Calu3 (cell line): ENCODE measurements around the gene PRG3. TPM values are rescaled to one million over a fixed set of nuclear protein-coding genes. Genes with fewer than 3 reads are reported as not detected.
"Not testable (repeated sequence)": the region's sequence is repeated elsewhere in the genome, so short reads cannot be mapped to it uniquely, and the experiment has no call there.

ENCODE experiments used
- BruUV-seq: library from RNA; stranded (reverse); fragments of 400-500 nt; replicated peaks from 2 replicates; lab custom pipeline; 2021; lab: Mats Ljungman, UMichigan
- CTCF ChIA-PET: fragments of 300-600 bp; sonication (Branson Sonifier 250); formaldehyde crosslinking; loops from one replicate; lab custom pipeline; 2022; ENCODE audit warnings: antibody characterized with exemption; lab: Charles Lee
- DNase-seq: peaks from one replicate; pipeline ENCODE4 v3.0.0; 2022
- H3K27ac Mint-ChIP-seq: one replicate; pipeline ENCODE4 v1.8.0; 2022; ENCODE audit warnings: mixed read lengths; ENCODE audit not compliant: unreplicated experiment
- H3K27me3 Mint-ChIP-seq: one replicate; pipeline ENCODE4 v1.8.0; 2022; ENCODE audit warnings: mixed read lengths; ENCODE audit not compliant: unreplicated experiment
- H3K36me3 Mint-ChIP-seq: one replicate; pipeline ENCODE4 v1.8.0; 2022; ENCODE audit warnings: mild to moderate bottlenecking, moderate library complexity, mixed read lengths; ENCODE audit not compliant: insufficient read depth, unreplicated experiment
- H3K4me1 Mint-ChIP-seq: one replicate; pipeline ENCODE4 v1.8.0; 2022; ENCODE audit warnings: mild to moderate bottlenecking, low read depth, mixed read lengths; ENCODE audit not compliant: unreplicated experiment
- H3K4me3 Mint-ChIP-seq: one replicate; pipeline ENCODE4 v1.8.0; 2022; ENCODE audit warnings: mild to moderate bottlenecking, low read depth, moderate library complexity, mixed read lengths; ENCODE audit not compliant: unreplicated experiment
- H3K9me3 Mint-ChIP-seq: one replicate; pipeline ENCODE4 v1.8.0; 2022; ENCODE audit warnings: low read depth, mixed read lengths; ENCODE audit not compliant: unreplicated experiment
- intact Hi-C: fragments of 100-400 bp; cut with micrococcal nuclease; formaldehyde crosslinking; loops from one replicate; pipeline ENCODE4 v1.10.0; 2022; ENCODE audit not compliant: unreplicated experiment
- total RNA-seq: library from RNA; stranded (reverse); gene quantifications from 2 replicates; pipeline ENCODE4 v1.2.3, GENCODE V29; 2022
- TF ChIP-seq, protein P1 (sequence below): fragments of 200-600 bp; IDR thresholded peaks from one replicate; pipeline ENCODE4 v1.8.0; 2022; ENCODE audit warnings: antibody characterized with exemption; ENCODE audit not compliant: unreplicated experiment

The PRG3 gene
- total RNA-seq, 1 experiment from 2014 or later = not detected

DNA sequence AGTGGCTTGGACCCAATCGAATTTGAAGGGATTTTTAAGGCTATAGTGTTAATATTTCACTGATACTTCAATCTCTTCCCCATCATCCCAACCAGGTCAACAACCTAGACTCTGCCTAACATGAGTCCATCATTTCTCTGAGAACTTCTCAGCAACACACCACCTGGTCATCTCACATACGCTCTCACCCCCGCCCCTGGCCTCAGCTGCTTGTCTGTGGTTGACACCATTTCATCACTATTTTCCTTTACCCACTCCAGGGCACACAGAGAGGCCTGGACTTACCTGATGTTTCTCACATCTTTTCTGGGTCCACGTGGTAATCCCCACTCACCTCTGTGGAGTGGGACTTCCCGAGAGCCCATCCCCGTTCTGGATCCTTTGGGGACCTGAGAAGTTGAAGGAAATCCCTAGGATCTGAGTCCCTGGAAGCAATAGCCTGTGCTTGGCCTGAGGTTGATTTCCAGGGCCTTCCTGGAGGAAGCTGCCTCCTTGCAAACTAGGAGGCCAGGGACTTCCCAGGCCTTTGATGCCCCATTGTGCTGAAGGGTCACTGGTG, 39.6 kb downstream of the PRG3 start:
- no TSS peak for BruUV-seq
- Mint-ChIP-seq H3K27me3 (peaks cover 22% of the 10 kb centered on the region), H3K4me3 (no peak overlapping the region), H3K36me3 (no peaks in the 10 kb centered on the region), H3K4me1 (no peaks in the 10 kb centered on the region), H3K9me3 (no peaks in the 10 kb centered on the region), H3K27ac (no peak overlapping the region)
- CTCF ChIA-PET = no interaction called here
- TF ChIP-seq, protein P1, sequence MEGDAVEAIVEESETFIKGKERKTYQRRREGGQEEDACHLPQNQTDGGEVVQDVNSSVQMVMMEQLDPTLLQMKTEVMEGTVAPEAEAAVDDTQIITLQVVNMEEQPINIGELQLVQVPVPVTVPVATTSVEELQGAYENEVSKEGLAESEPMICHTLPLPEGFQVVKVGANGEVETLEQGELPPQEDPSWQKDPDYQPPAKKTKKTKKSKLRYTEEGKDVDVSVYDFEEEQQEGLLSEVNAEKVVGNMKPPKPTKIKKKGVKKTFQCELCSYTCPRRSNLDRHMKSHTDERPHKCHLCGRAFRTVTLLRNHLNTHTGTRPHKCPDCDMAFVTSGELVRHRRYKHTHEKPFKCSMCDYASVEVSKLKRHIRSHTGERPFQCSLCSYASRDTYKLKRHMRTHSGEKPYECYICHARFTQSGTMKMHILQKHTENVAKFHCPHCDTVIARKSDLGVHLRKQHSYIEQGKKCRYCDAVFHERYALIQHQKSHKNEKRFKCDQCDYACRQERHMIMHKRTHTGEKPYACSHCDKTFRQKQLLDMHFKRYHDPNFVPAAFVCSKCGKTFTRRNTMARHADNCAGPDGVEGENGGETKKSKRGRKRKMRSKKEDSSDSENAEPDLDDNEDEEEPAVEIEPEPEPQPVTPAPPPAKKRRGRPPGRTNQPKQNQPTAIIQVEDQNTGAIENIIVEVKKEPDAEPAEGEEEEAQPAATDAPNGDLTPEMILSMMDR = no peak
- intact Hi-C loops = no loop called here
- DNase-seq = no peak

DNA sequence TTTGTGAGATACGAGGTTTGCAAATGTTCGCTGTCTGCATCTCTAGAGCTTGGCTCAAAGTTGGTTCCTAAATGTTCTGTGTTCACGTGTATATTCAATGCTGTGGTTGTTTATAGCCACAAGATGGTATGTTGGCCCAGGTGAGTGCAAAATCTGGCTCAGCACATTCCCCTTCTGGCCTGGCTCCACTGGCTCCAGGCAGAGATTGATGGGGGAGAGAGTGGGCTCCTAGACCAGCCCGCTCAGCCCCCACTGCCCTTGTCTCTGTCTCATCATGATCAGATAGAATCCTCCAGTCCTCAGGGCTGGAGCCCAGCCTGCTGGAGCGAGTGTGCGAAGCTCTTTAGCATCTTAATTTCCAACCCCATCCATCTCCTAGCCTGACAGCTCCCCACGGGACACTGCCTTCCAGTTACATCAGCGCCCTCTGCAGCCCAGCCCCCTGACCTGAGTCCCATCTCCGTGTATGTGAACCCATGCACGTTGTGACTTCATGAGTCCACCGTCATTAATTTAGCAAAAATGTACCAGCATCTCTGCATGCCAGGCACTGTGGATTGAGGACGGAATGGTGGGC, 40.8 kb downstream of the PRG3 start:
- Mint-ChIP-seq H3K27ac (no peak overlapping the region), H3K4me3 (no peak overlapping the region), H3K4me1 (peaks cover 9% of the 10 kb centered on the region), H3K9me3 (no peaks in the 10 kb centered on the region), H3K27me3 (peaks cover 22% of the 10 kb centered on the region), H3K36me3 (peaks cover 11% of the 10 kb centered on the region)
- BruUV-seq = no TSS peak
- intact Hi-C loops = no loop called here
- TF ChIP-seq, protein P1 = no peak
- CTCF ChIA-PET = no interaction called here
- no peak for DNase-seq

DNA sequence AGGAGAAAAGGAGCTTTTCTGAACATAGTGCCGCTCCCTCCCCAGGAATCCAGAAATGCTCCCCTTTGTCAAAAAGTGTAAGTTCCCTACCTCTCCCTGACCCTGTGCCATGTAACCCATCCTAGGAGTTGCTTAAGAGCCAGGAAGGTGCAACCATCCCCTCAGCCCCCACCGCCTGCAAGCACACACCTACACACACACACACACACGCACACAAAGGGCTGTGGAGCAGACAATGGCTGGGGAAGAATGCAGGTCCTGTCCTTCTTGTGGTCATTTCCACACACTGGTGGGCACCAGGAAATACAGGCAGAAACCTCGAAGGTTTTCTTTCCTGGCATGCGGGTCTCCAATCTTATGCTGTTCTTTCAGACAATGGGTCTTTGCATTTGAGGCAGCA, 41.6 kb downstream of the PRG3 start:
- H3K36me3 Mint-ChIP-seq = peaks cover 19% of the 10 kb centered on the region
- no peak for DNase-seq
- TF ChIP-seq, protein P1 = no peak
- intact Hi-C loops = no loop called here
- no peak overlapping the region for H3K4me3 Mint-ChIP-seq
- no peaks in the 10 kb centered on the region for H3K9me3 Mint-ChIP-seq
- no peak overlapping the region for H3K27ac Mint-ChIP-seq
- CTCF ChIA-PET = no interaction called here
- no TSS peak for BruUV-seq
- H3K4me1 Mint-ChIP-seq = peaks cover 17% of the 10 kb centered on the region
- H3K27me3 Mint-ChIP-seq = peaks cover 22% of the 10 kb centered on the region

DNA sequence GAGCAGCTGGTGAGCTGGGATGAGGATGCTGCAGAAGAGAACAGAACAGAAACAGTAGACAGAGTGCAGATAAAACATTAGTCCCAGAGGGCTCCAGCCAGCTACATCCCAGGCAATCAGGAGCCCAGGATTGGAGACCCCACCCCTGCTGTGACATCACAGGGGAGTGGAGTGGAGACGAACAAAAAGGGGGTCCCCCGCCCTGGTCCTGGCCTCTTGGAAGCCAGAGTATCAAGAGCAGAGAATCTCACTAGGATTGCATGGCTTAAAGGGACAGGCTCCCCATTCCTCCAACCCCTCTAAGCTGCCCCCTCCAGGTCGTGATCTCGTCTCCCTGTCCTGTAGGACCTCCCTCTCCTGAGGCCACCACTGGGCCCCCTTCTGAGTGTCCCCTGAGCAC, 42.8 kb downstream of the PRG3 start, which contains the start of gene P2RX3:
Gene P2RX3 (plus strand): TSS at position 211 of the 400 bp plus-strand sequence. CDS start 199 bp downstream, outside the sequence.
- DNase-seq = no peak
- peaks cover 22% of the 10 kb centered on the region for H3K27me3 Mint-ChIP-seq
- H3K4me1 Mint-ChIP-seq = peaks cover 29% of the 10 kb centered on the region
- intact Hi-C loops = no loop called here
- no peaks in the 10 kb centered on the region for H3K9me3 Mint-ChIP-seq
- peaks cover 28% of the 10 kb centered on the region for H3K36me3 Mint-ChIP-seq
- no peak within 1 kb of the TSS for H3K27ac Mint-ChIP-seq
- TF ChIP-seq, protein P1 = no peak
- CTCF ChIA-PET = no interaction called here
- no peak within 1 kb of the TSS for H3K4me3 Mint-ChIP-seq
- BruUV-seq = no TSS peak

DNA sequence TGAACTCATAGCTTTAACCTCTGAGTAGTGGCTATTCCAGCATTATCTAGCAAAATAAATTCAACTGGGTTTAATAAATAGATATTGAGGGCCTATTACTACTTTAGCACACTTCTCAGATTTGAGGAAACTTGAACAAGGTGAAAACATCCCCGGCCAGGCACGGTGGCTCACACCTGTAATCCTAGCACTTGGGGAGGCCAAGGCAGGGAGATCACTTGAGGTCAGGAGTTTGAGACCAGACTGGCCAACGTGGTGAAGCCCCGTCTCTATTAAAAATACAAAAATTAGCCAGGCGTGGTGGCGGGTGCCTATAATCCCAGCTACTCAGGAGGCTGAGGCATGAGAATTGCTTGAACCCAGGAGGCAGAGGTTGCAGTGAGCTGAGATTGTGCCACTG, 44.1 kb downstream of the PRG3 start:
- H3K4me3 Mint-ChIP-seq, intact Hi-C loops, H3K9me3 Mint-ChIP-seq, BruUV-seq, DNase-seq, H3K27ac Mint-ChIP-seq: not testable (repeated sequence)
- CTCF ChIA-PET = interaction anchor here (0.7 kb wide), 1 partner anchor 262 kb away, joined by 4 read pairs; no protein-coding TSS in a partner anchor
- Mint-ChIP-seq H3K27me3 (peaks cover 22% of the 10 kb centered on the region), H3K4me1 (peaks cover 30% of the 10 kb centered on the region), H3K36me3 (peaks cover 40% of the 10 kb centered on the region)
